Subcutaneous abdominal adipose tissue (tissue), 5 donors: Measurements from ENCODE around the gene B3GNT9.
"Not testable (repeated sequence)": the region's sequence is repeated elsewhere in the genome, so short reads cannot be mapped to it uniquely, and the experiment has no call there.

Source experiments
- H3K27ac ChIP-seq: one replicate; pipeline ENCODE4 v1.7.0; 2013; ENCODE audit warnings: low read depth, mild to moderate bottlenecking, inconsistent platforms, low read length, moderate library complexity
- H3K27me3 ChIP-seq, 5 donors: one replicate each; pipeline ENCODE4 v1.7.0; 2013; ENCODE audit warnings: low read length in 5 of 5, inconsistent platforms in 1 of 5; ENCODE audit not compliant: control insufficient read depth in 5 of 5, insufficient read depth in 4 of 5
- H3K36me3 ChIP-seq, 5 donors: one replicate each; pipeline ENCODE4 v1.7.0; 2013; ENCODE audit warnings: low read length in 5 of 5; ENCODE audit not compliant: control insufficient read depth in 5 of 5, insufficient read depth in 5 of 5
- H3K4me1 ChIP-seq, 5 donors: one replicate each; pipeline ENCODE4 v1.7.0; 2013; ENCODE audit warnings: low read length in 5 of 5, mild to moderate bottlenecking in 3 of 5, moderate library complexity in 1 of 5; ENCODE audit not compliant: control insufficient read depth in 5 of 5, insufficient read depth in 5 of 5
- H3K4me3 ChIP-seq, 5 donors: one replicate each; pipeline ENCODE4 v1.7.0; 2013; ENCODE audit warnings: low read length in 5 of 5, low read depth in 1 of 5
- H3K9ac ChIP-seq, 5 donors: one replicate each; pipeline ENCODE4 v1.7.0; 2013; ENCODE audit warnings: low read length in 5 of 5, mild to moderate bottlenecking in 4 of 5, moderate library complexity in 3 of 5
- H3K9me3 ChIP-seq, 5 donors: one replicate each; pipeline ENCODE4 v1.7.0; 2013; ENCODE audit warnings: low read length in 5 of 5; ENCODE audit not compliant: control insufficient read depth in 5 of 5
- donor health status: healthy.
- donor health status: healthy.
- donor health status: healthy.
- donor health status: healthy.
- donor health status: healthy.

B3GNT9 gene

DNA sequence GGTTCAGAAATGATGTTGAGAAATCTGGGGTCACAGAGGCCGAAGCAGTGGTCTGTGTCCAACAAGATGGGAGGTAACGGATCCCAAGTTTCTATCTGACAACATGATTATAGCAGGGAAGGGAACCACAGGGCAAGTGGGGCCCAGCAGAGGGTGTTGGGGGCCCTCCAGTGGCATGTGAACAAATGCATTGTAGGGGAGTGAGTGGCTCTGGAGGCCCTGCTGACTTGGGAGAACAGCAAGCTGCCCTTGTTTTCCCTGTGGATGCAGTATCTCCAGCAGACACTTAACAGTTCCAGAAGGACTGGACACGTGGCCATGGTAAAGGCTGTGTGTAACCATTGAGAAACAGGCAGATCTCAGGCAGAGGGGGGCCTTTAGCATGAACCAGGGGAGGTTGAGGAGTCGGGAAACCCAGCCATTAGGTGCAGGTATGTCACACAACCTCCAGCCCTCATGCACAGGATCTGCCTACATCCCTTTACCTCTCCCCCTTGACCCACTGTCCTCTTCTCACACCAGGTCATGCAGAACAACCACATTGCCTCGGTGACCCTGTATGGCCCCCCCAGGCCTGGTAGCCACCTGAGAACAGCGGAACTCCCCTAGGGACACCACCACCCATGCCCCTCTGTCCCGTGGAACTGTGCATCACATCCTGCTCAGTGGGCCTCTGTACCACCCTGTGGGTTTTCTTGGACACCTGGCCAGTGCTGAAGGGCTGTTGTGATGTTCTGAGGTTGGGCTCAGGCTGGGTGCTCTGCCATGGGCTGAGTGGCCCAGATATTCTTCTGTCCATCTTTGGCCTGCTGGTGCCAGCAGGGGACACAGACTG lies 4.1 kb downstream of the B3GNT9 start:
- H3K9ac ChIP-seq, result no peak overlapping the region
- peaks cover 4 to 74% (median 67%) of the 10 kb centered on the region in 5 donors for H3K36me3 ChIP-seq
- no peaks in the 10 kb centered on the region for H3K27me3 ChIP-seq
- no peak overlapping the region for H3K4me3 ChIP-seq
- H3K4me1 ChIP-seq, result peaks cover 0 to 19% (median 13%) of the 10 kb centered on the region in 5 donors
- no peaks in the 10 kb centered on the region for H3K9me3 ChIP-seq
- H3K27ac ChIP-seq, result no peak overlapping the region

GRCh38 chr16:67145746-67146145 lies 5.1 kb downstream of the B3GNT9 start:
- Histone ChIP-seq H3K9ac (no peak overlapping the region), H3K27me3 (no peaks in the 10 kb centered on the region), H3K9me3 (no peaks in the 10 kb centered on the region), H3K4me3 (no peak overlapping the region), H3K27ac (no peak overlapping the region), H3K4me1 (peaks cover 0 to 15% (median 10%) of the 10 kb centered on the region in 5 donors), H3K36me3 (peaks cover 4 to 84% (median 77%) of the 10 kb centered on the region in 5 donors)

DNA sequence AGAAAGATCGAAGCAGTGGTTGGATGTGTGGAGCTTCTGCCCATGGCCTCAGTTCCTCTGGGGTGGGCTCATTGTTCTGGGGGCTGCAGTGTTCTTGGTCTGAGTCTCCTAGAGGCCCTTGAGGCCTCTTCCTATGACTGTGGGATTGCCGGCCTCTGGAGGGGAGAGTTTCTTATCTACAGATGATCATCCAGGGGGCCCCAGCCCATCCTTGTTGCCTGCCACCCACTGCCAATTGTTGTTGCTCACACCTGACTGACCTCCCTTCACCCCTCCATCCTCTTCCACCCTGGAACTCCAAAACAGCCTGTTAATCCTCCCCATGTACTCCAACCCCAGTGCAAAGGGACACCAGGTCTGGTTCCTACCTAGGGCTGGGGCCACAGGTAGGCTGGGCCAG lies 5.9 kb downstream of the B3GNT9 start:
- Histone ChIP-seq H3K36me3 (peaks cover 5 to 92% (median 85%) of the 10 kb centered on the region in 5 donors), H3K9ac (no peak overlapping the region), H3K27ac (no peak overlapping the region)

DNA sequence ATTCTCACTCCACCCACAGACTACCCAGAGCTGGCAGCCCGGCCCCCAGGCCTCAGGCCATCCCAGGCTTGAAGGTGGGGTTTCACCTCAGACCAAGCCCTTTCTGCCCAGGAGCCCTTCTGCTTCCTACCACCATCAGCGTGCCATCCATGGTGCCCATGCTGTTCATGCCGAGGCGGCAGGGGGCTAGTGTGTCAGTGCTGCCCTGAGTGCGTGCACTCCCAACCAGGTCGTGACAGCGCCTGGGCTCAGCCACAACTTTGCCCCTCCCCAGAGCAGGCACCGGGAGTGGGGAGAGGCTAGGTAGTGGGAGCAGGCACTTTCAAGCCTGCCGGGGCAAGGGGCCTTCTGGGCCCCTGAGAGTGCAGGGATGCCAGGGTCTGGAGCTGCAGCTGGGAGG lies 8.5 kb downstream of the B3GNT9 start:
- Histone ChIP-seq H3K27me3 (no peaks in the 10 kb centered on the region), H3K4me1 (peaks cover 0 to 10% (median 0%) of the 10 kb centered on the region in 5 donors), H3K4me3 (no peak overlapping the region), H3K27ac (no peak overlapping the region), H3K9ac (no peak overlapping the region), H3K9me3 (no peaks in the 10 kb centered on the region), H3K36me3 (peaks cover 9 to 99% (median 89%) of the 10 kb centered on the region in 5 donors)

More for the DNA sequence above, 5.9 kb downstream of the B3GNT9 start:
- no peaks in the 10 kb centered on the region for H3K9me3 ChIP-seq
- no peaks in the 10 kb centered on the region for H3K27me3 ChIP-seq
- H3K4me3 ChIP-seq, result no peak overlapping the region
- H3K4me1 ChIP-seq, result peaks cover 0 to 10% (median 2%) of the 10 kb centered on the region in 5 donors

DNA sequence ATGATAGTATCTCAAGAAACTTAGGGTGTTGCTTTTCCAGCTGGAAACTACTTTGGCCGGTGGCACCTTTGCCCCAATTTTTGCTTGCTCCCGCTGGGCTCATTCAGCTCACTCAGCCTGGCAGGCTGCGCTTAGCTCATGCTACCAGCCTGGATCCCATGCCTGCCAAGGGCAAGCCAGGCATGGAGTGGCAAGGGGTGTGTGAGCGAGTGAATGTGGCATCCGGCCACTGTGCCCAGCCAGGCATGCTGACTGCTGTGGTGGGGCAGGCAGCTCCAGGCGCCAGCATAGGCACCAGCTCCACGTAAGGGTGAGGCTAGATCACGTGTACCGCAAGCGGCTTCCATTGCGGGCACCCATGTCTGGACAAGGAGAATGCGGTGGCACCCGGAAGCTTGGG lies 9.4 kb downstream of the B3GNT9 start:
- Histone ChIP-seq H3K27me3 (no peaks in the 10 kb centered on the region), H3K9ac (no peak overlapping the region), H3K4me3 (no peak overlapping the region), H3K9me3 (no peaks in the 10 kb centered on the region), H3K27ac (no peak overlapping the region), H3K4me1 (peaks cover 0 to 10% (median 0%) of the 10 kb centered on the region in 5 donors), H3K36me3 (peaks cover 9 to 98% (median 83%) of the 10 kb centered on the region in 5 donors)

- no peak overlapping the region for H3K4me3 ChIP-seq
- no peak overlapping the region for H3K9ac ChIP-seq
- no peaks in the 10 kb centered on the region for H3K9me3 ChIP-seq
- H3K27me3 ChIP-seq, result no peaks in the 10 kb centered on the region
- H3K27ac ChIP-seq, result no peak overlapping the region
- peaks cover 11 to 92% (median 74%) of the 10 kb centered on the region in 5 donors for H3K36me3 ChIP-seq
- peaks cover 0 to 10% (median 0%) of the 10 kb centered on the region in 5 donors for H3K4me1 ChIP-seq
Observed at GRCh38 chr16:67137605-67138004, 13.2 kb downstream of the B3GNT9 start.

DNA sequence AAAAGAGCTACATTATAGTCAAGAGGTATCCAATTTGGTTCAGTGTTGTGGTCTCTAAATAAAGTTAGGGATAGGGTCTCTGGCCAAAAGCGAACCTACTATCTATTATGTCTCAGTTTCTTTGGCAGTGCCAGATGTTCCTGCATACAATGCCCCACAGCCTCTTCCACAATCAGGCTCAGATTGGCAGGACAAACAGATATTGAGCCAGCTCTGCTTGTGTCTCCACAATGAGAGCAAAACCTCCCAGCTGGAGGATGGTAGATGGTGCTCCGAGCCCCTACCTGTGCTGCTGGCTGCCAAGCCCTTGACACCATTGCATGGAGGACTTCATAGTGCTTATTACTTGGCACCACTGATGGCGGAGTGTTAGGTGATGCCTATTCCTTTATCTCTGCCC lies 21.4 kb downstream of the B3GNT9 start:
- Histone ChIP-seq H3K4me1 (no peaks in the 10 kb centered on the region), H3K4me3 (no peak overlapping the region), H3K9me3 (no peaks in the 10 kb centered on the region), H3K27me3 (no peaks in the 10 kb centered on the region), H3K27ac (no peak overlapping the region), H3K36me3 (peaks cover 10 to 72% (median 53%) of the 10 kb centered on the region in 5 donors), H3K9ac (no peak overlapping the region)

DNA sequence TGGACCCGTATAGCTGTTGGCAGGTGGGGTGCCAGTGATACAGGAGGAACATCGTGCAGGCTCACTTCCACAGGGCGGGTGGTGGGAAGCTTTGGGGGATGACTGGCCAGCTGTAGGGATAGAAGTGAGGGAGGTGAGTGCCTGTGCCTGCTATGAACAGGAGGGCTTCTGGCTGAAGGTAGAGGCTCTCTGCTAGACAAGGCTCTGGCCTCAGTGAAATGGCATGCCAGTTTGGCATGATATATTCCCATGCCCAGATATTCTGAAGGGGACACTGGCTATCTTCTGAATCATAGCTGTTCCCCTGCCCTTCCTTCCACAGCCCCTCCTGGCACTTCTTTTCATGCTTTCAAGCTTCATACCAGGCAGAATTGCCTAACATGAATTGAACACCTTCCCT lies 21.9 kb downstream of the B3GNT9 start:
- H3K27ac ChIP-seq, result no peak overlapping the region
- H3K36me3 ChIP-seq, result peaks cover 12 to 72% (median 52%) of the 10 kb centered on the region in 5 donors
- H3K9ac ChIP-seq, result no peak overlapping the region
- H3K9me3 ChIP-seq, result no peaks in the 10 kb centered on the region
- no peaks in the 10 kb centered on the region for H3K27me3 ChIP-seq
- H3K4me1 ChIP-seq, result no peaks in the 10 kb centered on the region
- no peak overlapping the region for H3K4me3 ChIP-seq

DNA sequence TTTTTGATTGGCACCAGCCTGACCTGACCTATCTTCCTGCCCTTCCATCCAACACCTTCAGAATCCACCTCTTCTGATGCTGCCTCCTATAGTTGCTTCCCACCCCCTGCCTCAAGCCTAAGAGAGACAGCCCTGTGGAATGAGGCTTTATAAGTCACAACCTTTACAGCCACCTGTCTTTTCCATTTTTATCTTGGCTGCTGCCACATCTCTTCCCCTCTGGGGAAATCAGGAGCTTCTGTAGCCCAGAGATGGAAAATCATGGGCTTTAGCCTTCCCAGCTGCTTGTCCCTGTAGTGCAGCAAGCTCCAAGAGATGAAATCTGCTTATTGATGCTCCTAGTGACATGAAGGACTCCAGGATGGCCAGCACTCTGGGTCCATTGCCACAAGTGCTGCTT lies 22.4 kb downstream of the B3GNT9 start:
- Histone ChIP-seq H3K36me3 (peaks cover 12 to 75% (median 53%) of the 10 kb centered on the region in 5 donors), H3K9ac (no peak overlapping the region), H3K4me3 (no peak overlapping the region), H3K9me3 (no peaks in the 10 kb centered on the region), H3K27ac (no peak overlapping the region), H3K4me1 (no peaks in the 10 kb centered on the region), H3K27me3 (no peaks in the 10 kb centered on the region)

- not testable (repeated sequence) for H3K9ac ChIP-seq, H3K4me1 ChIP-seq, H3K27me3 ChIP-seq, H3K9me3 ChIP-seq, H3K27ac ChIP-seq, H3K4me3 ChIP-seq
- H3K36me3 ChIP-seq, result peaks cover 14 to 68% (median 46%) of the 10 kb centered on the region in 5 donors
Observed at GRCh38 chr16:67122799-67123198, 28.0 kb downstream of the B3GNT9 start.
